Endothelial cell of umbilical vein (primary cell): ENCODE measurements around the gene ACTL7B.

Source experiments
- CTCF ChIP-seq, 2 donors: IDR thresholded peaks; 1 replicate in 1 of 2; 2 replicates in 1 of 2; pipeline ENCODE4 v1.5.1; 2011; ENCODE audit warnings: low read length in 2 of 2, mild to moderate bottlenecking in 2 of 2, moderate library complexity in 2 of 2, control low read depth in 1 of 2, inconsistent platforms in 1 of 2, low read depth in 1 of 2; ENCODE audit not compliant: insufficient read depth in 1 of 2; ENCODE audit errors: extremely low read depth in 1 of 2
- EZH2 ChIP-seq: IDR thresholded peaks from 2 replicates; pipeline ENCODE4 v1.6.1; 2012; ENCODE audit warnings: borderline replicate concordance, low read depth, mild to moderate bottlenecking, moderate library complexity, low read length, inconsistent platforms; ENCODE audit not compliant: severe bottlenecking
- FOS ChIP-seq: IDR thresholded peaks from 2 replicates; pipeline ENCODE4 v1.6.1; 2011; ENCODE audit warnings: mild to moderate bottlenecking, low read length, moderate library complexity, borderline replicate concordance; ENCODE audit not compliant: insufficient read depth
- GATA2 ChIP-seq: IDR thresholded peaks from 2 replicates; pipeline ENCODE4 v1.7.0; 2011; ENCODE audit warnings: low read depth, mild to moderate bottlenecking, moderate library complexity, mixed read lengths, low read length; ENCODE audit not compliant: insufficient read length, insufficient read depth
- MAX ChIP-seq: IDR thresholded peaks from 2 replicates; pipeline ENCODE4 v1.6.1; 2011; ENCODE audit not compliant: insufficient read depth, insufficient read length
- POLR2A ChIP-seq: IDR thresholded peaks from 2 replicates; pipeline ENCODE4 v1.6.1; 2012; ENCODE audit warnings: low read depth, mild to moderate bottlenecking, control low read depth, low read length
- POLR2AphosphoS5 ChIP-seq: IDR thresholded peaks from 2 replicates; pipeline ENCODE4 v1.6.1; 2012; ENCODE audit warnings: low read depth, mild to moderate bottlenecking, control low read depth, low read length, moderate library complexity; ENCODE audit not compliant: insufficient read depth

GRCh38 chr9:108861997-108862396 lies 6.2 kb upstream of the ACTL7B start, which contains the start of gene ACTL7A:
- TF ChIP-seq POLR2A: no peak
- TF ChIP-seq CTCF (IDR thresholded peaks at IDR 0.05; ENCODE audit: extremely low read depth in 1 of 2, insufficient read depth in 1 of 2, low read depth in 1 of 2, low read length in 2 of 2): no peak
- TF ChIP-seq POLR2AphosphoS5: no peak
- TF ChIP-seq FOS: no peak
- no peak for TF ChIP-seq MAX
- TF ChIP-seq GATA2: no peak
- TF ChIP-seq EZH2: no peak
